D721Med (cell line): ENCODE measurements around the gene NGRN.
"Not testable (repeated sequence)": the region's sequence is repeated elsewhere in the genome, so short reads cannot be mapped to it uniquely, and the experiment has no call there.

Source experiments
- DNase-seq: peaks from one replicate; pipeline ENCODE4 v3.0.0; 2011; ENCODE audit warnings: low spot score; ENCODE audit not compliant: insufficient read length
- FAIRE-seq: peaks from 2 replicates; lab custom pipeline; 2011; peaks lifted over from hg19 to GRCh38; lab: Jason Lieb, UNC
- TF ChIP-seq, protein P1 (sequence below): IDR thresholded peaks from 2 replicates; pipeline ENCODE4 v1.5.1; 2012; ENCODE audit warnings: mild to moderate bottlenecking, control low read depth; ENCODE audit not compliant: insufficient read depth; ENCODE audit errors: missing control alignments

NGRN gene

DNA sequence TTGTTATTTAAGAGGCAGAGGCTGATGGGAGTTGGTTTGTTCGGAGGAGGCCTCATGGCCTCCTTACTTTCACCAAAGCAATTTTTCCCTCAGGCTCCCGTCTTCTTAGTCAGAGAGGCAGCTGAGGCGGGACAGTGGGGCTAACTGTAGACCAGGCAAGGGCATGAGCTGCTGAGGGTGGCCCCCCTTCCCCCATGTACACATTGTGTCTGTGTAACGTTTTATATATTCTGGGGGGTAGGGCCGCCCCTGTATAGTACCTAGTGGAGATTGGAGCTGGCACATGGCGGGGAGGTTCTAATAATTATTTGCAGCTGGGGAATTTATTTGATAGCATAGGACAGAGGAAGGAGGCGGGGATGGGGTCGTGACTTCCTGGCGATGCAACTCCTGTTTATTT is 35.1 kb downstream of the NGRN start:
- FAIRE-seq (no peak), DNase-seq (no peak)
- TF ChIP-seq, protein P1, sequence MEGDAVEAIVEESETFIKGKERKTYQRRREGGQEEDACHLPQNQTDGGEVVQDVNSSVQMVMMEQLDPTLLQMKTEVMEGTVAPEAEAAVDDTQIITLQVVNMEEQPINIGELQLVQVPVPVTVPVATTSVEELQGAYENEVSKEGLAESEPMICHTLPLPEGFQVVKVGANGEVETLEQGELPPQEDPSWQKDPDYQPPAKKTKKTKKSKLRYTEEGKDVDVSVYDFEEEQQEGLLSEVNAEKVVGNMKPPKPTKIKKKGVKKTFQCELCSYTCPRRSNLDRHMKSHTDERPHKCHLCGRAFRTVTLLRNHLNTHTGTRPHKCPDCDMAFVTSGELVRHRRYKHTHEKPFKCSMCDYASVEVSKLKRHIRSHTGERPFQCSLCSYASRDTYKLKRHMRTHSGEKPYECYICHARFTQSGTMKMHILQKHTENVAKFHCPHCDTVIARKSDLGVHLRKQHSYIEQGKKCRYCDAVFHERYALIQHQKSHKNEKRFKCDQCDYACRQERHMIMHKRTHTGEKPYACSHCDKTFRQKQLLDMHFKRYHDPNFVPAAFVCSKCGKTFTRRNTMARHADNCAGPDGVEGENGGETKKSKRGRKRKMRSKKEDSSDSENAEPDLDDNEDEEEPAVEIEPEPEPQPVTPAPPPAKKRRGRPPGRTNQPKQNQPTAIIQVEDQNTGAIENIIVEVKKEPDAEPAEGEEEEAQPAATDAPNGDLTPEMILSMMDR = no peak

DNA sequence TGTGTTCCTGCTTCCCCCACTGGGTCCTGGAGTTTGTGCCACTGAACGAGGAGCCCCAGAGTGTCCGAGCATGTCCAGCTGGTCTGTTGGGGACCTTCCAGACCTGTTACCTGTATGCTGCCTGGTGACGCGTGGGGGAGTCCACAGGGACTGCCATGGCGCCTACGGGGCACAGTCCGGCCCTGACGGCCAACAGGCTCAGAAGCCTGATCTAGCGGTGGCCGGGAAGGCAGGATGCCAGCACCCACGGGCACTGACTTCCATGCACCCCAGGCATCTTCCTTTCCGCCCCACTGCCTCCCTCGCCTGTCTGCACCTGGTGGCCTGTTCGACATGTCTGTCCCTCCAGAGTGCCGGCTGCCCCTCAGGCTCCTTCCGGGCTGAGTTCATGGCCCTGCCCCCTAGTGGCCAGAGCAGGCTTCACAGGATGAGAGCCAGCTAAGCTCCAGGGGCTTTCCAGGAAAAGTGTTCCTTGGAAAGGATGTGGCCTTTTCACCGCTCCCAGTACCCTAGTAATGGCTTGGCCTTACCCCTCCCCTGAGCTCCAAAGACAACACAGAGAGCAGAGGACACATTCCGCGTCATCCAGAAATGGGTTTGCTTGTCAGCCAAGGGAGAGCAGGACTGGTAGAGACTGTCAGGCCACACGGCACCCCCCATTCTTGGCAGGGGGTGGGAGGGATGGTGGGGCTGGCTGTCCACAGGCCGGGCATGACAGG is 35.7 kb downstream of the NGRN start:
- DNase-seq (no peak), FAIRE-seq (no peak)
- TF ChIP-seq, protein P1 = peak; percentile 69

DNA sequence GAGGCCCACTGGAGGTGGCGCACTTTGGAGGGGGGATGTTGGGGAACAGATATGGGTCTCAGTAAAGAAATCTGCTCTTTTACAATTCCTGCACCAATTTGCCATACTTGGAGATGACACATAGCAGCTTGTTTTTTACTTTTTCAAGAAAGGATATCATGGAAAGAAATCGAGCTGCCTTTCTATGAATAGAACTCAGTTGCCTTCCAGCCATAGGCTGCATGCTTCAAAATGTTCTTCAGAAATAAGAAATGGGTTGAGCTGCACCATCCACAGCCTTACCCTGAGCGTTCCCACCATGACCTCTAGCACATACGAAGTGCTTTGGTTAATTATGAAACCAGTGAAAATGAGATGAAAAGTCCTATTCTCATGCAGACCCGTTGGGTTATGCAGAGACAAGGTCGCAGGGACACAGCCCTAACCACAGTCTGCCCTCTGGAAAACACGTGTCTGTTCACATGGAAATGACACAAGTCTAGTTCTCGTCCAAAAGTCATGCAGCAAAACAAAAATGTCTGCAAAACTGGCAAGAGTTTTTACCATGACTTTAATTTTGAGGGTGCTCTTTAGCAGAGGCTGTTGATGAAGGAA is 36.3 kb downstream of the NGRN start:
- TF ChIP-seq, protein P1 = no peak
- DNase-seq (no peak), FAIRE-seq (no peak)

DNA sequence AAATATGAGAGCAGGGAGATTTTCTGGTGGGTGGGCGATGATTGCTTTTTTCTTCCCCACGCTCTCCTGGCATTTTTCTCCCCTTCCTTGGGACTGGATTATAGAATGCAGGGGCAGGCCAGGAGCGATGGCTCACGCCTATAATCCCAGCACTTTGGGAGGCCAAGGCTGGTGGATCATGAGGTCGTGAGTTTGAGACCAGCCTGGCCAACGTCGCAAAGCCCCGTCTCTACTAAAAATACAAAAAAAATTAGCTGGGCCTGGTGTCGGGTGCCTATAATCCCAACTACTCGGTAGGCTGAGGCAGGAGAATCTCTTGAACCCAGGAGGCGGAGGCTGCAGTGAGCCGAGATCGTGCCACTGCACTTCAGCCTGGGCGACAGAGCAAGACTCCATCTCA is 39.9 kb downstream of the NGRN start:
- DNase-seq, FAIRE-seq: not testable (repeated sequence)

DNA sequence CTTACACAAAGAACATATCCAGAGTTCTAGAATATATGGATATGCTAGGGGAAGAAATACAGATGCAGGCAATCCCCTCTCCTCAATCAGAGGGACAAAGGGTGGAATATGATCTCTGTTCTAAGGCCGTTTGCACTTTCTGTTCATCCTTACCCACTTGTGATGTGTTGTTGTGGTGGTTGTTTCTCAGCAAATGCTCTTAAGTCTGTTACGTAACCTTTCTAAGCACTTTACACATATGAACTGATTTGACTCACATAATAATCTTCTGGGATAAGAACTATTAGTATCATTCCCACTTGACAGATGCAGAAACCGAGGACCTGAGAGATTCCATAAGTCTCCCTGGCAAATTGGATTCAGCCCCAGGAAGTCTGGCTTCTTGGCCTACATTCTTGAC is 40.5 kb downstream of the NGRN start:
- no peak for FAIRE-seq
- no peak for DNase-seq
- TF ChIP-seq, protein P1 = no peak

DNA sequence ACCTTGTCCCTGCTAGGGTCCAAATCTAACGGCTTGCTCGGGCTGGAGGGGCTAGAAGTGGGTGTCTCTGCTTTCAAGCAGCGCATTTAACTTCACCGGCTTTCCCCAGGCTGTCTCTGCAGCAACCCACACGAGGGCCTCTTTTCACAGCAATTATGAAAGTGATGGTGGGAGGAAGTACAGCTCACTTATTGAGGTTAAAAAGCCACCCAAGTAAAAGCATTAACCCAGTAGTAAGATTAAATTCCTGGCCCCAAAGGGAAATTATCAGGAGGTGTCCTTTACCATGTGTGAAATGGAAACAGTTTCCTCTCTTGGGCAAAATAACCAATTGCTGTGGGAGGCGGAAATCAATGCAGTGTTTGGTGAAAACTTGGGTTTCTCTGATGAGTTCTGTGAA is 41.1 kb downstream of the NGRN start:
- FAIRE-seq (no peak), DNase-seq (no peak)
- TF ChIP-seq, protein P1 = no peak

DNA sequence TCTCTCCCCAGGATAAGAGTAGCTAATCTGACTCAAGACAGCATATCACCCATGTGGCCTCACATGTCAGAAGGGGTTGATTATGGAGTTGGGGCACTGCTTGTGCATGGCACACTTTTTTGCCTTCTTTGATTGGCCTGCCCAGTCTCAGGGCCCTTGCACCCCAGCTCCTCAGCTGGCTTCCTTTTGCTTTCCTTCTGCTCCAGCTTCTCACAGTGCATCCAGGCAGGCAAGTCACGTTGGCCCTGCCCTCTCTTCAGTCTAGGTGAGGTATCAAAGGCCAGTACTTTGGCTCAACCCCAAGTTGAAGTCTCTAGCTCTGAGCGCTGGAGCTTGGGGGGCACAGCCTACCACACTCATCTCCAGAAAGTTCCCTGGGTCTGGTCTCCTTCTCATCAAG is 42.2 kb downstream of the NGRN start:
- no peak for FAIRE-seq
- TF ChIP-seq, protein P1 = no peak
- no peak for DNase-seq
